C4-2B (cell line): ENCODE measurements around the gene JAK2.

Source experiments
- ZFX ChIP-seq: fragments of 450-650 bp; IDR thresholded peaks from 2 replicates; pipeline ENCODE4 v1.6.1; 2017
- TF ChIP-seq, protein P1 (sequence below): fragments of 450-650 bp; conservative IDR thresholded peaks from 2 replicates; pipeline ENCODE4 v1.5.1; 2017; ENCODE audit warnings: mild to moderate bottlenecking

DNA sequence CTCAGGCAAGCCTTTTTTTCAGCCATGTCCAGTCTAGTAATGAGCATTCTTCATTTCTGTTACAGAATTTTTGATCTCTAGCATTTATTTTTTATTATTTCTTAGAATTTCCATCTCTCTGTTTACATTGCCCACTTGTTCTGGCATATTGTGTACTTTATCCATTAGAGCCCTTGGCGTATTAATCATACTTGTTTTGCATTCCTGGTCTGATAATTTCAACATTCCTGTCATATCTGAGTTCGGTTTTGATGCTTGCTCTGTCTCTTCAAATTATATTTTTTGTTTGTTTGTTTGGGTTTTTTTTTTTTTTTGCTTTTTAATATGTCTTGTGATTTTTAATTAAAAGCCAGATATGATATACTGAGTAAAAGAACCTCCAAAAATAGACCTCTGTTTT, 23.0 kb upstream of the JAK2 start:
- TF ChIP-seq, protein P1, sequence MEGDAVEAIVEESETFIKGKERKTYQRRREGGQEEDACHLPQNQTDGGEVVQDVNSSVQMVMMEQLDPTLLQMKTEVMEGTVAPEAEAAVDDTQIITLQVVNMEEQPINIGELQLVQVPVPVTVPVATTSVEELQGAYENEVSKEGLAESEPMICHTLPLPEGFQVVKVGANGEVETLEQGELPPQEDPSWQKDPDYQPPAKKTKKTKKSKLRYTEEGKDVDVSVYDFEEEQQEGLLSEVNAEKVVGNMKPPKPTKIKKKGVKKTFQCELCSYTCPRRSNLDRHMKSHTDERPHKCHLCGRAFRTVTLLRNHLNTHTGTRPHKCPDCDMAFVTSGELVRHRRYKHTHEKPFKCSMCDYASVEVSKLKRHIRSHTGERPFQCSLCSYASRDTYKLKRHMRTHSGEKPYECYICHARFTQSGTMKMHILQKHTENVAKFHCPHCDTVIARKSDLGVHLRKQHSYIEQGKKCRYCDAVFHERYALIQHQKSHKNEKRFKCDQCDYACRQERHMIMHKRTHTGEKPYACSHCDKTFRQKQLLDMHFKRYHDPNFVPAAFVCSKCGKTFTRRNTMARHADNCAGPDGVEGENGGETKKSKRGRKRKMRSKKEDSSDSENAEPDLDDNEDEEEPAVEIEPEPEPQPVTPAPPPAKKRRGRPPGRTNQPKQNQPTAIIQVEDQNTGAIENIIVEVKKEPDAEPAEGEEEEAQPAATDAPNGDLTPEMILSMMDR, result no peak
- no peak for TF ChIP-seq ZFX
